Activated CD4-positive, alpha-beta T cell treated with anti-CD3 and anti-CD28 coated beads, Interleukin-2, amount 50 U/mL, for 48 hours (primary cell): ENCODE data around the gene TMEM154.

Experiments used
- DNase-seq, 2 experiments: peaks; one replicate each; pipeline ENCODE4 v3.0.0-alpha.2; 2020

The TMEM154 gene, protein sequence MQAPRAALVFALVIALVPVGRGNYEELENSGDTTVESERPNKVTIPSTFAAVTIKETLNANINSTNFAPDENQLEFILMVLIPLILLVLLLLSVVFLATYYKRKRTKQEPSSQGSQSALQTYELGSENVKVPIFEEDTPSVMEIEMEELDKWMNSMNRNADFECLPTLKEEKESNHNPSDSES

DNA sequence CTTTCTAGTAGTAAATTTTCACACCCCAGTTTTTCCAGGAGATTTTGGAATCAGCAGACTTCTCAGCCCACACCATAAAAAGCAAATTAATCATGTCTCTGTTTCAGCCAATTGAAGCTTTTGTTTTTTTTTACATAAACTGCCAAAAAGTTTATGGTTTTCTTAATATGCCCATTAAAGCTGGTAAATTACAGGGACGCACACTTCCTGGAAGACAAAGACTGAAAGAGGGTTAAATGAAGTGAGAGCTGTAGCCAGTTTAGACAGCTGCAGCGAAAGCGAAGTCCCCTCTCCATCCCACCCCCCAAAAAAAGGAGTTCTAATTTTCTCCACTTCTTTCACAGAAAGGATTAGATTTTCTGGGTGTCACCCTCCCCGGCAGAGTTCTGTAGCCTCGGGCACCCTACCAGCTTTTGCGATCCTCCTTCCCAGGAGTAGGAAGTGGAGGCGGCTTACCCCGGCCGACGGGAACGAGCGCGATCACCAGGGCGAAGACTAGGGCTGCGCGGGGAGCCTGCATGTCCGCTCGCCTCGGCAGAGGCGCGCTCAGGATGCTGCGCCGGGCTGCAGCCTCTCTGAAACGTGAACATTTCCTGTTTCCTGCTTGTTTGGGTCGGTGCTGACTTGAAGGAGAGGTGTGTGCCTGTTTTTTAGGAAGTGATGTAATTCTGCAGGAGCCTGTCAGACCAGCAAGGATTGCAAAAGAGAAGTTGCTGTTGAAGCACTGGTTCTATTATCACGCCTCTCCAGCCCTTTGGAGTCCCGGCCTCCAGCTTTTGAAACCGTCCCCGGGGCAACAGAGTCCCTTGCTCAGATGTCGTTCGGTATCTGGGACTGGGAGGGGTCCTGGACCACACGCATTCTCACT is at the start of gene TMEM154:
TMEM154 (minus strand) TSS at position 584 of the 868 bp plus-strand sequence; CDS start at position 520, 64 bp downstream.
- peak; percentile 61 to 70 for DNase-seq

DNA sequence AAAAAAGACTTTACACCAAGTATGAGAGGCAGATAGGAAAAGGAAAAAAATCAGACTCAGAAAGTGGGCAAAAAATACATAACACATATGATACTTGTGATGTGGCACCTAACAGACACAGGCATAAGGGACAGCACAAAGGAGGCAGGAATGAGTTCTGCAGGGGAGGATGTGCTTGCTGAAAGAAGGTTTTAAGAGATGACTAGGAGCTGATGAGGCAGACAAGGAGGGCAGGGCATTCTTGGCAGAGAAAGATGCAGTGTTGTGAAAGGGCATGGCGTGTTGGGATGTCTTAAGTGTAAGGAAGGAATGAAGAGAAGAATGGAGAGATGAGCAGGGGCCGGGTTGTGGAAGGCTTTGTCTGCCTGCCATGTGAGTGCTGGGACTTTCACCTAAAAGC is 49.7 kb upstream of the TMEM154 start:
- DNase-seq: no peak

DNA sequence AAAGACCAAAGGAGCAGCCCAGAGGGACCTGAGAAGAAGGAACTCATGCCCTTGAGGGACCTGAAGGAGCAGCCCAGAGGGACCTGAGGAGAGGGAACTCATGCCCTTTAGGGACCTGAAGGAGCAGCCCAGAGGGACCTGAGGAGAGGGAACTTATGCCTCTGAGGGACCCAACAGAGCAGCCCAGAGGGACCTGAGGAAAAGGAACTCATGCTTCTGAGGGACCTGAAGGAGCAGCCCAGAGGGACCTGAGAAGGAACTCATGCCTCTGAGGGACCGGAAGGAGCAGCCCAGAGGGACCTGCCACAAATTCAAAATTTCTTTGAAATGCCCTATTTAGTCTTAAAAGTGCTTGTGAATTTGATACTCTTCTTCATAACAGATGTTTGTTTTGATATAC is 48.5 kb upstream of the TMEM154 start:
- DNase-seq: no peak

DNA sequence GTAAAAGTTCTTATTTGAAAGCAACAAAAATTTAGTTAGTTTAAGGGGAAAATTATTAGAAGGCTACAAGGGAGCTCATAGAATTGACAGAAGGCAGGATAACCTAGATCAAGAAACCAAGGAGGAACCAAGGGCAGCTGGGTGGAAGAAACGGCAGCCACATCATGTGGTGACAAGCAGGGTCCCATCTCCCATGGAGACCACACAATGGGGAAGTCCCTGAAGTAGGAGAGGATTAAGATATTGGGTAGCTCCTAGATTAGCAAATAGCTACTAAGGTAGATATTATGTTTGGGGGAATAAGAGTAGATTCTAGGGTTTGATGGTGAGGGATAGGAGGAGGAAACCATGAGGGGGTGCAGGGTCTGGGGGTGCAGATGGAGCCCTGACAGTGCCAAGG is 48.0 kb upstream of the TMEM154 start:
- no peak for DNase-seq

DNA sequence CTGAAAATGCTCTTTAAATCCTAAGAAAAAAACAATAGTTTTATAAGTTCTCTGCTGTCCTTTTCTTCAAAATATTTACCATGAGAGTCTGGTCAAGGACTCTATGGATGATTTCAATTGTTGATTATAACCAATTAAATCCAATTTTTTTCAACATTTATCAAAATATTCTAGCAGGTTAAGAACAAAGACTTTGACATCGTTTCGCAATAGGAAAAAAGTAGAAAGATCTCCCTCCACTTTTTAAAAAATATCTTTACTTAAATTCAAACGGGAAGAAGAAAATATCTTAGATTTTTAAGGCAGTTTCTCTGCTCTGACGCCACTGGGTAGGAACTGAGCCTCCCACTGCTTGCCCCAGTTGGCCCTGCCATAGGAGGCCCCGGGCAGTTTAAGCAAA is 44.7 kb upstream of the TMEM154 start:
- no peak for DNase-seq

DNA sequence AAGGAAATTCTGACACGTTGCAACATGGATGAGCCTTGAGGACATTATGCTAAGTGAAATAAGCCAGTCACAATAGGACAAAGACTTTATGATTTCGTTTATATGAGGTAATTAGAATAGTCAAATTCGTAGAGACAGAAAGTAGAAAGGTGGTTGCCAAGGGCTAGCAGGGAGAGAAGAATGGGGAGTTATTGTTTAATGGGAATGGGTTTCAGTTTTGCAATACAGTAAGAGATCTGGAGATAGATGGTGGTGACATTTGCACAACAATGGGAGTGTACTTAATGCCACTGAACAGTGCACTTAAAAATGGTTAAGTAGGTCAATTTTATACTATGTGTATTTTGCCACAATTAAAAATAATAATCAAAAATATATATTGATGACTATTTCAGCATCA is 43.4 kb upstream of the TMEM154 start:
- DNase-seq: no peak

DNA sequence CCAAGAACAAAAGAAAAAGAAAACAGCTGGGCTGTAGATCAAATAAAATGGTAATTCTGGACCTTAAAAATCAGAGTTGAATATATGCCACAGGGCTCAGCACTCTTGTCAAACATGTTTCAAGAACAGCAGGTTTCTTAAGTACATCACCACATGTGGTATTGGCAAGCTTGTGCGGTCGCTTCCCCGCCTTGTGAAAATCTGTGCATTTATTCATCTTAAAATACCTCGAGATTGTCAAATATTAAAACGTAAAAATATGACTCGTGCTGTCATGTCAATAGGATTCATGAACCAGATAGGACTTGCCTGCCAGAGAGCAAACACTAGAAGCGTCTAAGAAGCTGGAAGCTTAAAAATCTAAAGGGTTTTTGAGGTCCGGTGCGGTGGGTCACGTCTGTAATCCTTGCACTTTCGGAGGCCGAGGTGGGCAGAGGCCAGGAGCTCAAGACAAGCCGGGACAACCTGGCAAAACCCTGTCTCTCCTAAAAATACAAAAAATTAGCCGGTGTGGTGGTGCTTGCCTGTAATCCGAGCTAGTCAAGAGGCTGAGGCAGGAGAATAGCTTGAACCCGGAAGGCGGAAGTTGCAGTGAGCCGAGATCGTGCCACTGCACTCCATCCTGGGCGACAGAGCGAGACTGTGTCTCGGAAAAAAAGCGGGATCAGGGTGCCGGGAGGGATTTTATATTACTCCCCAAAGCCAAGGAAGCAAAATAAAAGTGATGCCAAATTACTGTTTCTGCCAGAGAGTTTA is 40.2 kb upstream of the TMEM154 start:
- no peak for DNase-seq

DNA sequence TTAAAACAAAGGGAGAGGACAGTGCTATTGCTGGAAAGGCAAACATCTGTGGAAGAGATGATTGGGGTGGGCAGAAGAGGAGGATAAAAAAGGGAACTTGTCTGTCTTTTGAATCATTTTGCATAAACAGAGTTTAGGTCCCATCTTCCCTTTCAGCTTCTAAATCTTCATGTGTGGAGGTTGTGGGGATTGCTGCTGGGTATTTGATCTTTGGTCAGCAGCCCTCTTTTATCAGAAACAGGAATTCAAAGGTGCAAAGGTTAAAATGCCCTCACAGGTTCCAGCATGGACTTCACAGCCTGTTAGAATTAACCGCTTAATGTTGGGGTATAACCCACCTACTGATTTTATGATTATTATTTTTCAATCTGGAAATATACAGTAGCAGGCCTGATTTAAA is 39.5 kb upstream of the TMEM154 start:
- no peak for DNase-seq

DNA sequence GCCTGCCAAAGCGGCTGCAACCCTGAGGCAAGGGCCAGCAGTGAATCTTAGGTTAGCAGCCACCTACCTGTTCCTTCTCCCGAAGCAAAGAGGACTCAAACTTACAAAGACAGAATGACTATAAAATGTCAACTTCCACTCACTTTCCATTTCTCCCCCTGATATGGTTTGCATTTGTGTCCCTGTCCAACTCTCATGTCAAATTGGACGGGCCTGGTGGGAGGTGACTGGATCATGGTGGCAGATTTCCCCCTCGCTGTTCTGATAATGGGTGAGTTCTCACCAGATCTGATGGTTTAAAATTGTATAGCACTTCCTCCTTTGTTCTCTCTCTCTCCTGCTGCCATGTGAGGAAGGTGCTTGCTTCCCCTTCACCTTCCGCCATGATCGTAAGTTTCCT is 35.3 kb upstream of the TMEM154 start:
- no peak for DNase-seq

DNA sequence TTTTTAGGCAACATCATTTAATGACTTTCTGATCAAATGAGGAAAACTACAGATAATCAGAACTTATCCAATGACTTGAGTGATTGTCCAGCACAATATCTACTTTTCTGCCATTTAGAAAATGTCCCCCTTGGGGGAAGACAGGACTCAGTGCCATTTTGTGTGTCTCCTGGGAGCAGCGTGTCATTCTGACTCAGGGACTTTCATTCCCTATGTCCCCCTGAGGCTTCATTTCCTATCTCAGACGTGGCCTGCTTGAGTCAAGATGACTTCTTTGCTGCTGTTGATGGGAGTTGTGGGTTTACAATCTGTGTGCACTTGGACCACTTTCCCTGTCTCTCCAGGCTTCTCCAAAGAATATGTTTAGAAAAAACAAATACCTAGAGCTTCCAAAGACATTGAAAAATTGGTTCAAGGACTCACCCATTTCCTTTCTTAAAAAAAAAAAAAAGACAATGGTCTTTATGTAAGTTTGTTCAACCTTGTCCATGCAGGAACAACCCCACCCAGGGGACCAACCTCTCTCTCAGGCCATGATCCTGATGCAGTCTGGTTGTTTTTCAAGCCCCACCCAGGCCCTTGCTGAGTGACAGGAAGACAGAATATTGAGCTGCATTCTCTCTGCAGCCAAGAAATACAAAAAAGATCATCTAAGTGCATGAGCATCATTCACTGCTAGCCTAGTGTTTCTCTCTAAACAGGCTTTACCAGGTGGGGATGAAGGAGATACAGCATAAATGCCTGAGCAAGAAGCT is 34.3 kb upstream of the TMEM154 start:
- DNase-seq: no peak

DNA sequence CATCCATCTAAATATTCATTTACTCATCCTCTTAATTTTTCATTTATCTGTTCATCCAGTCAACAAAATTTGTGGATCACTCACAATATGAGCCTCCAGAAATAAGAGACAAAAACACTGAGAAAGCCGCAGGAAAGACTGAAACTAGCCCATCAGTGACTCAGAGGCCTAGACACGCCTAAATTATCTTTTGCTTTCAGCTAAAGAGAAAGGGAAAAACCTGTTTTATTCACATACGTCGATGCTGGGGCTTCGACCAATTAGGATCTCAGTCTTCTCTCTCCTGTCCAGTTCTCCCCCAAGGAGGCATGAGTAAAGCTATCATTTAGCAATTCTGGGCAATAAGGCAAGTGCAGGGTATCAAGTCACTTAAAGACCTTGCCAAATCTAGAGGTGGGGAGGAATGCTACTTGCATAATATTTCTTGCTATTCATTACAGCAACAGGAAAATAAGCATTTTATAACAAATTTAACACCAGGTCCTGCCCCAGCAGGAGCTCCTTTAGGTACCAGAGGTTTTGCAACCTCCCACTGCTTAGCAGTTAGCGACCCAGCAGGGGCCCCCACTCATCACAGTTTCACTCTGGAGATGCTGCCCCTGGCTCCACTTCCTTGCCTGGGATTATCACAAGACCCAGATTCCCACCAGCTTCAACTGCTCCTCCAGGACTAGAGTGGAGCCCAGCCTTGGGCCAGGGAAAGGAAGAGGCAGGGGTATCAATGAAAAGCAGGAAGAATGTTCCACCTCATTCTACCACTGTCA is 30.1 kb upstream of the TMEM154 start:
- DNase-seq: peak in 1 of 2 experiments; percentile 19

DNA sequence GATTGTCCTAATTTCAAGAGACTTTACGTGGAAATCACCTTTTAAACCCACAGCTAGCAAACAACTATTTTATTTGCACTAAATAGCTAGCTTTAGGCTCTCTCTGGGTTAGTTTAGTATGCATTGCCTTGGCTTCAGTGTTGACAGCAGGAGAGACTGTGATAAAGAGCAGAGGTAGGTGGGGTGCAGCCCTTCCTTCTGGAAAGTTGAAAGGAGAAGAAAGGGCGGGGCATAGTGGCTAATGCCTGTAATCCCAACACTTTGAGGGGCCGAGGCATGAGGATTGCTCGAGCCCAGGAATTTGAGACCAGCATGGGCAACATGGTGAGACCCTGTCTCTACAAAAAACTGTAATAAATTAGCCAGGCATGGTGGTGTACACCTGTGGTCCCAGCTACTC is 29.0 kb upstream of the TMEM154 start:
- no peak for DNase-seq

DNA sequence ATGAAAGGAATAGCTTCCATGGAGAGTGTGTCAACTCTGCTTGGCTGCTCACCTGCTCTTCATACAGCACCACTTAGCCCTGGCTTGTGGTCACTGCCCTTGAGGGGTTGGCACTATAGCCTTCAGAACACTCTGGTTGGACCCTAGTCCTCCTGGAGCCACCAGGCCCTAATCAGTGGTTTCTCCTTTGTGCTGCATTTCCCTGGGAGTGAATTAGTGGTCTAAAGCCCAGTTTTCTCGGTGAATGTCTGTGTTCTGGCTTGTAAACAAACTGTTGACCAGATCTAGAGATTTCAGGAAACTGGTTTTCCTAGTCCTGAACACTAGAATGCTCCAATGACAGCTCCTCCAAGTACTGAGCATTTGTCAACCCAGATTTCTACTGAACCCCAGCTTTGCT is 28.6 kb upstream of the TMEM154 start:
- no peak for DNase-seq

DNA sequence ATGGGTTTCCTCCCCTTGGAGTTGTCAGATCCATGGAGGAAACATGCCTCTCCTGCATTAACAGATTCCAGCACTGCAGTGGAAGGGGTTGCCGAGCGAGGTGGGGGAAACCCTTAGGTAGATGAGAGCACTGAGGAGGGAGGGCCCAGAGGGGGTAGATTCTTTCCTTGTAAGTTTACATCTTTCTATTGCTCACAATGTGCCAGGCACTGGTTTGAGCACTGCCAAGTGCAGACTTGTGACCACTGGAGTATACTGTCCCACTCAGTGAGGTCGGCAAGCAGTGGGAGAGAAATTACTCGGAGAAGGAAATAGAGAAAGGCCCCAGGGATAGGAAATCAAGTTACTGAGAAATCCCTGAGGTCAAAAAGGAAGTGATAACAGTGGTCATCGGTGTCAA is 27.8 kb upstream of the TMEM154 start:
- no peak for DNase-seq

DNA sequence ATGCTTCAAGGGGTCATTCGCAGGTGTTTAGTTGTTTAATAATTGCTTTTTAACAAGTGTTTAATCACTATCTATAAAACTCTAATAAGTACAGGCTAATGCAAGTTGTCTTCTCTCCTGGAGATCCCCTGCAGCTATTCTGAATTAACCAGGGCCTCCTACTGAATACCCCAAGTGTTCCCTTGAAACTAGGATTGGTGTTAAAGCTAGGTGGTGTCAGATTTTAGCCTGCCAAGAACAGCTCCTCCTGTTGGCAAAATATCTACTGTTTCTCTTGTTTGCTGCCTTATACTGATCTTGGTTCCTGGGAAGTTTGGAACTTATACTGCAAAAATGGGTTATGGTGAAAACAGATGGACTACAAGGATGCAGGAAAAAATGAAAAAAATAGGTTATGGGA is 26.1 kb upstream of the TMEM154 start:
- DNase-seq: no peak

DNA sequence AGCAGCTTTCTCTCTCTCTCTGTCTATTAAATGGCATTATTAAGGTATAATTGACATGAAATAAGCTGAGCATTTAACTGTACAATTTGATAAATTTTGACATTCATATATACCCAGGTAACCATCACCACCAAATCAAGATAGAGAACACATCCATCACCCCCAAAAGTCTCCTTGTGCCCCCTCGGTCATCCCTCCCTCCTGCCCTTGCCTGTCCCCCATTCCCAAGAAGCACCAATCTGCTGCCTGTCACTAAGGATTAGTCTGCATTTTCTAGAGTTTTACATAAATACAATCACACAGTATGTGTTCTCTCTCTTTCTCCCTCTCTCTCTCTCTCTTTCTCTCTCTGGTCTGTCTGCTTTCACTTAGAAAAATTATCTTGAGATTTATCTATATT is 25.0 kb upstream of the TMEM154 start:
- DNase-seq: no peak

DNA sequence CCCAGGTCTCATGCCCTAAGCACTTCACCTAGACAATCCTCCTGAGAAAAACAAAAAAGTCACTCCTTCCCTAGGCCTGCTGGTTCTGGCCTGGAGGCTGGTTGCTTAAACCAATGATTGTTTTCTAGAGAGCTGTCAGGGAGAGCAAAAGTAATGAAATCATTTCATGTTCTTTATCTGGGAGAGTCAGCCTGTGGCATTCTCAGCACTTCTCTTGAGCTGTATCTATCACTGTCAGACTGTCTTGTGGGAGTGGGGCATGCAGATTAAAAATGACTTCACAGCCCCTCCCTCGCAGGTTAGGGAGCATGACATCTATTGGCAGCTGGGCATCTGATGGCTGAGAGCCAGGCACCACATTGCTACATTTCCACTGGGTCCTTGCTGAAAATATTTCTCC is 20.4 kb upstream of the TMEM154 start:
- DNase-seq: no peak

DNA sequence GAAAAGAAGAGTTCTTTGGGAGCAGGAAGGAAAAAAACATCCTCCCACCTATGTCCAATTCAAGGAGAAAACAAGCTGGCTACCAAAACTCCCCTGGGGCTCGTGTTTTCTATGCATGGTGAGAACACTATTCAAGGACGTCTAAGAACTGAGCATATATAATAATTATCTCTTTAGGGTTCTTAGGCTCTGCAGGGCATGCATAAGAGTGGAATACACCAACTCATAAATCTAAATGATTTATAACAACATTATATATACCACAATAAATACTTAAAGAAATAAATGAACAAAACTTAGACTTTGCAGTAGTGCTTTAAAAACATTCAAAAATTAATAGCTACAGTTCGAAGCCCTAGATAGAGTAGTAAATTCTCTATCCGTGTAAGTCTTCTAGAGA is 19.5 kb upstream of the TMEM154 start:
- DNase-seq: no peak

DNA sequence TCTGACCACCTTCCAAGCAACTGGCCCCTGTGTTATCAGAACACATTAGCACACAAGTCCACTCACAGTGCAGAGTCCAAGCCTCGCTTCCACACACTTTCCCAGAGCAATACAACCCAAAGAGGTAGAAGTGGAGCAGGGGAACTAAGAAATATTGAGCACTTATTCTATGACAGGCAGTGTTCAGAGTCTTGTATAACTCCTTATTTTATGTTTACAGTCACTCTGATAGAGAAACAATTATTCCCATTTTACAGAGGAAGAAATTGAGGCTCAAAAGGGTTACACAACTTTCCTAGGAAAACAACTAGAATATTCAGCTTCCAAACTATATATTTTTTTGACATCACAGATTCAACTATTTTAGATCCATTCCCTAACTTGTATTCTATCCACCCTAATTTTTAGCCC is 18.3 kb upstream of the TMEM154 start:
- no peak for DNase-seq

DNA sequence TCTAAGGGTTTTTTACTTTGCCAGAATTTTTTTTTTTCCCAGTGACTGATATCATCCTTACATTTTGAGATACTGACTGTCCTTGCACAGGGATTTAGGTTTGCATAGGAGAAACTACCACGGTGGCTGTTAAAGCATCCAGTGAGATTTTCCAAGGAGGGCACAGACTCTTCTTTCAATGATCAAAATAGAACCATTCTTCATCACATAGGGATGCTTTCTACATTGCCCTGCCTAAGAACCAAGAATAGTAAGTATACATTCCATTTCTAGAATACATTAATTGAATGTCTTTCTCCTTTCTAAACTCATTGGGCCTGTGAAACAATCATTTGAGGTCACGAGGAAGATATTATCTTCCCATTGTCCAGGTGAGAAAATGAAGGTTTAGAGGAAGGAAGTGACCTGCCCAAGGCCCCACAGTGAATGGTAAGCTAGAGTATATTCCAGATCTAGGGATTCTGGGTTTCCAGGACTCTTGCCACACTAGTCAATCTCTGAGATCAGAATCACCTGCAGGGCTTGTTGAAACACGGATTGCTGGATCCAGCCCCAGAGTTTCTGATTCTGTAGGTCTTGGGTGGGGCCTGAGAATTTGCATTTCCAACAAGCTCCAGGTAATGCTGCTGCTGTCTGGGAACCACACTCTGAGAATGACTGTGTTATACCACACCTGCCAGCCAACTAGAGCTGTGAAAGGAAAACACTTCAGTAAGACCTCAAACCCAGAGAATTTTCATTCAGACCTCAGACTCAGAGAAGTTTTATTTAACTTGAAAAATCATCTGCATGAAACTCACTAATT is 17.7 kb upstream of the TMEM154 start:
- DNase-seq: no peak

DNA sequence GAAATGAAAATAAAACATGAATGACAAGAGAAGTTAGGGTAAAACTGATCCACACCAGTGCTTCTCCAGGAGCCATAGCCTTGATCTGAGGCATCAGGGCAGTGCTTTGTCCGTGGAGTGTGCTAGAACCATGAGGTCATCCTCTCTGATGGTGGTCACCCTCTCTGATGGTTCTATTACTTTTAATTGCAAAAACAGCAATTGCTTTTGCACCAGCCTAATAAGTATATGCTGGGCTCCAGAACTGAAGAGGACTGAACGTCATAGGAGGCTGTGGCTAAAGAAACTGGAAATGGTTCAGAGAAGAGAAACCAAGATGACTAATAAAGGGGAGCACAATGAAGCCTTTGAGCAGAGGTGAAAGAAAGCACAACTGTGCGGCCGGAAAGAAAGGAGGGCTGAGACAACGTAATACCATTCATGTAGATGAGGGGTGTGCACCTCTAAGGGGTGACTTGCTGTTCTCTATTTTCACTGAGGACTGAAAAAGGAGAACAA is 17.0 kb upstream of the TMEM154 start:
- peak; percentile 53 to 64 for DNase-seq
